ENCODE results near the gene CTNNBL1. TPM values are rescaled to one million over a fixed set of nuclear protein-coding genes. Genes with fewer than 3 reads are reported as not detected.

The CTNNBL1 gene
- total RNA-seq, 1 experiment from 2014 or later, result 64.4 TPM

DNA sequence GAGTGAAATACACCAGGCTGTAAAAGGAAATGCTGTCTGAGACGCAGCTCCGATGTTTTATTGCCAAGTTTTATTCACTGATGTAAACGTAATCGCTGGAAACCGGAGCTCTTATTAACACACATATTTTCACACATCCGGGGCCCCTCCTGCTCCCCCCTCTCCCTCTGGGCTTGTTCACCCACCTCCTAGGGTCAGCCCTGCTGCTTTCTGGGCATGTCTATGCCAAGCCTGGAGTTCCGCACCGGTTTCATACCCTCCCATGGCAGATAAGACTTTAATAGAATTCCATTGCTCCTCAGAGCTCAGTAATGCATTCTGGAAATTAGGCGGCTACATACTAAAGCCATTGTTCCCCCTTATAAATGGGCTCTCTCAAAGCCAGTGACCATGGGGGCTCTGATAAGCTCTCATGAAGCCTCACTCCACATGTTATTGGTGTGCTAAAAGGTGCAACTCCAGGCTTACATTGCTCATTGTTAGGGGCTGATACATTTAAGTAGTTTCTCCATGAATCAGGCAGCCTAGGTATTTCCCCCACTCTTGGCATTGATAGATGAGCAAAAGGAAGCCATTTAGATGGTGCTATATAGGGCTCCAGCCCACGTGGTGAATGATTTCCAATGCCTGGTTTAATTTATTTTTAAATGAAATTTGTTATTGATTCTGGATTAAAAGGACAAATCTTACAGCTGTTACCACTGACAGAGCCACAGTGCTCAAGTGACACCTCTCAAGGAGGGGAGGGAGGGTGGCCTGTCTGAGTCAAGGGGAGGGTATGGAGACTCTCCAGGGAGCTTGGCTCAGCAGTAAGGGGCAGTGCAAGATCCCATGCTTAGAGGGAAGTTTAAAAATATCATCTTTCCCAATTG lies 204.6 kb downstream of the CTNNBL1 start (continued):
- TF ChIP-seq, protein P1, sequence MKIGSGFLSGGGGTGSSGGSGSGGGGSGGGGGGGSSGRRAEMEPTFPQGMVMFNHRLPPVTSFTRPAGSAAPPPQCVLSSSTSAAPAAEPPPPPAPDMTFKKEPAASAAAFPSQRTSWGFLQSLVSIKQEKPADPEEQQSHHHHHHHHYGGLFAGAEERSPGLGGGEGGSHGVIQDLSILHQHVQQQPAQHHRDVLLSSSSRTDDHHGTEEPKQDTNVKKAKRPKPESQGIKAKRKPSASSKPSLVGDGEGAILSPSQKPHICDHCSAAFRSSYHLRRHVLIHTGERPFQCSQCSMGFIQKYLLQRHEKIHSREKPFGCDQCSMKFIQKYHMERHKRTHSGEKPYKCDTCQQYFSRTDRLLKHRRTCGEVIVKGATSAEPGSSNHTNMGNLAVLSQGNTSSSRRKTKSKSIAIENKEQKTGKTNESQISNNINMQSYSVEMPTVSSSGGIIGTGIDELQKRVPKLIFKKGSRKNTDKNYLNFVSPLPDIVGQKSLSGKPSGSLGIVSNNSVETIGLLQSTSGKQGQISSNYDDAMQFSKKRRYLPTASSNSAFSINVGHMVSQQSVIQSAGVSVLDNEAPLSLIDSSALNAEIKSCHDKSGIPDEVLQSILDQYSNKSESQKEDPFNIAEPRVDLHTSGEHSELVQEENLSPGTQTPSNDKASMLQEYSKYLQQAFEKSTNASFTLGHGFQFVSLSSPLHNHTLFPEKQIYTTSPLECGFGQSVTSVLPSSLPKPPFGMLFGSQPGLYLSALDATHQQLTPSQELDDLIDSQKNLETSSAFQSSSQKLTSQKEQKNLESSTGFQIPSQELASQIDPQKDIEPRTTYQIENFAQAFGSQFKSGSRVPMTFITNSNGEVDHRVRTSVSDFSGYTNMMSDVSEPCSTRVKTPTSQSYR (CRISPR knock-in tag; IDR thresholded peaks at IDR 0.05), result no peak
- TF ChIP-seq ZNF263 (CRISPR knock-in tag; IDR thresholded peaks at IDR 0.05; ENCODE audit: low read depth) (no peak), ZNF416 (CRISPR knock-in tag; IDR thresholded peaks at IDR 0.05) (no peak), TEAD4 (CRISPR knock-in tag; IDR thresholded peaks at IDR 0.05) (no peak), GTF2I (CRISPR knock-in tag; conservative IDR thresholded peaks at IDR 0.05) (no peak)
- TF ChIP-seq, protein P2, sequence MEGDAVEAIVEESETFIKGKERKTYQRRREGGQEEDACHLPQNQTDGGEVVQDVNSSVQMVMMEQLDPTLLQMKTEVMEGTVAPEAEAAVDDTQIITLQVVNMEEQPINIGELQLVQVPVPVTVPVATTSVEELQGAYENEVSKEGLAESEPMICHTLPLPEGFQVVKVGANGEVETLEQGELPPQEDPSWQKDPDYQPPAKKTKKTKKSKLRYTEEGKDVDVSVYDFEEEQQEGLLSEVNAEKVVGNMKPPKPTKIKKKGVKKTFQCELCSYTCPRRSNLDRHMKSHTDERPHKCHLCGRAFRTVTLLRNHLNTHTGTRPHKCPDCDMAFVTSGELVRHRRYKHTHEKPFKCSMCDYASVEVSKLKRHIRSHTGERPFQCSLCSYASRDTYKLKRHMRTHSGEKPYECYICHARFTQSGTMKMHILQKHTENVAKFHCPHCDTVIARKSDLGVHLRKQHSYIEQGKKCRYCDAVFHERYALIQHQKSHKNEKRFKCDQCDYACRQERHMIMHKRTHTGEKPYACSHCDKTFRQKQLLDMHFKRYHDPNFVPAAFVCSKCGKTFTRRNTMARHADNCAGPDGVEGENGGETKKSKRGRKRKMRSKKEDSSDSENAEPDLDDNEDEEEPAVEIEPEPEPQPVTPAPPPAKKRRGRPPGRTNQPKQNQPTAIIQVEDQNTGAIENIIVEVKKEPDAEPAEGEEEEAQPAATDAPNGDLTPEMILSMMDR (IDR thresholded peaks at IDR 0.05), result no peak
- TF ChIP-seq, protein P3, sequence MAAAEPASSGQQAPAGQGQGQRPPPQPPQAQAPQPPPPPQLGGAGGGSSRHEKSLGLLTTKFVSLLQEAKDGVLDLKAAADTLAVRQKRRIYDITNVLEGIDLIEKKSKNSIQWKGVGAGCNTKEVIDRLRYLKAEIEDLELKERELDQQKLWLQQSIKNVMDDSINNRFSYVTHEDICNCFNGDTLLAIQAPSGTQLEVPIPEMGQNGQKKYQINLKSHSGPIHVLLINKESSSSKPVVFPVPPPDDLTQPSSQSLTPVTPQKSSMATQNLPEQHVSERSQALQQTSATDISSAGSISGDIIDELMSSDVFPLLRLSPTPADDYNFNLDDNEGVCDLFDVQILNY (CRISPR knock-in tag; IDR thresholded peaks at IDR 0.05), result no peak
- TF ChIP-seq, protein P4, sequence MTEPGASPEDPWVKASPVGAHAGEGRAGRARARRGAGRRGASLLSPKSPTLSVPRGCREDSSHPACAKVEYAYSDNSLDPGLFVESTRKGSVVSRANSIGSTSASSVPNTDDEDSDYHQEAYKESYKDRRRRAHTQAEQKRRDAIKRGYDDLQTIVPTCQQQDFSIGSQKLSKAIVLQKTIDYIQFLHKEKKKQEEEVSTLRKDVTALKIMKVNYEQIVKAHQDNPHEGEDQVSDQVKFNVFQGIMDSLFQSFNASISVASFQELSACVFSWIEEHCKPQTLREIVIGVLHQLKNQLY (CRISPR knock-in tag; IDR thresholded peaks at IDR 0.05), result no peak
- TF ChIP-seq, protein P5, sequence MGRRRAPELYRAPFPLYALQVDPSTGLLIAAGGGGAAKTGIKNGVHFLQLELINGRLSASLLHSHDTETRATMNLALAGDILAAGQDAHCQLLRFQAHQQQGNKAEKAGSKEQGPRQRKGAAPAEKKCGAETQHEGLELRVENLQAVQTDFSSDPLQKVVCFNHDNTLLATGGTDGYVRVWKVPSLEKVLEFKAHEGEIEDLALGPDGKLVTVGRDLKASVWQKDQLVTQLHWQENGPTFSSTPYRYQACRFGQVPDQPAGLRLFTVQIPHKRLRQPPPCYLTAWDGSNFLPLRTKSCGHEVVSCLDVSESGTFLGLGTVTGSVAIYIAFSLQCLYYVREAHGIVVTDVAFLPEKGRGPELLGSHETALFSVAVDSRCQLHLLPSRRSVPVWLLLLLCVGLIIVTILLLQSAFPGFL (CRISPR knock-in tag; IDR thresholded peaks at IDR 0.05; ENCODE audit: borderline replicate concordance), result no peak
- TF ChIP-seq, protein P6, sequence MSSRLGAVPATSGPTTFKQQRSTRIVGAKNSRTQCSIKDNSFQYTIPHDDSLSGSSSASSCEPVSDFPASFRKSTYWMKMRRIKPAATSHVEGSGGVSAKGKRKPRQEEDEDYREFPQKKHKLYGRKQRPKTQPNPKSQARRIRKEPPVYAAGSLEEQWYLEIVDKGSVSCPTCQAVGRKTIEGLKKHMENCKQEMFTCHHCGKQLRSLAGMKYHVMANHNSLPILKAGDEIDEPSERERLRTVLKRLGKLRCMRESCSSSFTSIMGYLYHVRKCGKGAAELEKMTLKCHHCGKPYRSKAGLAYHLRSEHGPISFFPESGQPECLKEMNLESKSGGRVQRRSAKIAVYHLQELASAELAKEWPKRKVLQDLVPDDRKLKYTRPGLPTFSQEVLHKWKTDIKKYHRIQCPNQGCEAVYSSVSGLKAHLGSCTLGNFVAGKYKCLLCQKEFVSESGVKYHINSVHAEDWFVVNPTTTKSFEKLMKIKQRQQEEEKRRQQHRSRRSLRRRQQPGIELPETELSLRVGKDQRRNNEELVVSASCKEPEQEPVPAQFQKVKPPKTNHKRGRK (CRISPR knock-in tag; IDR thresholded peaks at IDR 0.05; ENCODE audit: borderline replicate concordance), result no peak

DNA sequence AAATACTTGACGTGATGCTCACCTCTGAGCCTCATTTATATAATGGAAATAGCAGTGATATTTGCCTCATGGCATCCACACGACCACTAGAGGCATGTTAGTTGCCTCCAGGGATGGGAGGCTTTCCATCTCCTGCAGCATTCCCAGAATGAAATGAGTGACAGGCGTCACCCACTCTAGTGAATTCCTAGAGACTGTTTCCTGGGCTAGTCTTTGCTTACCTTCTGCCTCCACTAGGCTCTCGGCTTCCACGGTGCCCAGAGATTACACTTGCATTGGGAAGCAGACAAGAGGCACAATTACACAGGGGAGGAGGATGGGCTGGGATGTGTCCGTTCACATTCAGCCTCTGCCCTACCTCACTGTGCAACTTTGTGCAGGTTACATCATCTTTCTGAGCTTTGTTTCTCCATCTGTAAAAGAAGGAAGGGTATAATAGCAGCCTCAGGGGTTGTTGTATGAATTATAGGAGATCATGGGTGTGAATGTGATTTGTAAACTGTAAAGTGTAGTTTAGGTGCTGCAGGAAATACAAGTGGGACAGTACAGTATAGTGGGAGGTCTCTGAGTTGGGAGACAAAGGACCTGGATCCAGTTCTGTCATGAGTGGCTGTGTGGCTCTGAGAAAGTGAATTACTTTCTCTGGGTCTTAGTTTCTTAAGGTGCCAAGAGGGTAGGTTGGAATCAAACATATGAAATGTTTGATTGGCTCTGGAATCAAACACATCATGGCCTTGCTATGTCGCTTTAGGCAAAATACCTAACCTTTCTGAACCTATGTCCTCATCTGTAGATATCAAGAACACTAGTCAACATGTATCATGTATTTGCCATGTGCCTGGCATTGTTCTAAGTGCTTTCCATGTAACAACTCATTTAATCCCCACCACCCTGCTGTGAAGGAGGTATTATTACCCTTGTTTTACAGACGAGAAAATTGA lies 205.5 kb downstream of the CTNNBL1 start:
- no peak overlapping the region for H3K4me3 Mint-ChIP-seq
- peaks cover 23% of the 10 kb centered on the region for H3K27me3 Mint-ChIP-seq (ENCODE audit: low read depth)
- H3K27ac Mint-ChIP-seq, result no peak overlapping the region
- ChIA-PET CTCF (interaction anchor here (0.7 to 2.2 kb wide), 2 partner anchors 93 to 335 kb away, joined by 4 to 13 read pairs; no protein-coding TSS in a partner anchor), POLR2A (no interaction called here)
- H3K9me3 Mint-ChIP-seq, result no peaks in the 10 kb centered on the region
- ATAC-seq (no peak), DNase-seq (ENCODE audit: low spot score) (no peak)
- no peaks in the 10 kb centered on the region for H3K36me3 Mint-ChIP-seq
- H3K4me1 Mint-ChIP-seq, result peaks cover 17% of the 10 kb centered on the region
- TF ChIP-seq, protein P7, sequence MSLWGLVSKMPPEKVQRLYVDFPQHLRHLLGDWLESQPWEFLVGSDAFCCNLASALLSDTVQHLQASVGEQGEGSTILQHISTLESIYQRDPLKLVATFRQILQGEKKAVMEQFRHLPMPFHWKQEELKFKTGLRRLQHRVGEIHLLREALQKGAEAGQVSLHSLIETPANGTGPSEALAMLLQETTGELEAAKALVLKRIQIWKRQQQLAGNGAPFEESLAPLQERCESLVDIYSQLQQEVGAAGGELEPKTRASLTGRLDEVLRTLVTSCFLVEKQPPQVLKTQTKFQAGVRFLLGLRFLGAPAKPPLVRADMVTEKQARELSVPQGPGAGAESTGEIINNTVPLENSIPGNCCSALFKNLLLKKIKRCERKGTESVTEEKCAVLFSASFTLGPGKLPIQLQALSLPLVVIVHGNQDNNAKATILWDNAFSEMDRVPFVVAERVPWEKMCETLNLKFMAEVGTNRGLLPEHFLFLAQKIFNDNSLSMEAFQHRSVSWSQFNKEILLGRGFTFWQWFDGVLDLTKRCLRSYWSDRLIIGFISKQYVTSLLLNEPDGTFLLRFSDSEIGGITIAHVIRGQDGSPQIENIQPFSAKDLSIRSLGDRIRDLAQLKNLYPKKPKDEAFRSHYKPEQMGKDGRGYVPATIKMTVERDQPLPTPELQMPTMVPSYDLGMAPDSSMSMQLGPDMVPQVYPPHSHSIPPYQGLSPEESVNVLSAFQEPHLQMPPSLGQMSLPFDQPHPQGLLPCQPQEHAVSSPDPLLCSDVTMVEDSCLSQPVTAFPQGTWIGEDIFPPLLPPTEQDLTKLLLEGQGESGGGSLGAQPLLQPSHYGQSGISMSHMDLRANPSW (CRISPR knock-in tag; conservative IDR thresholded peaks at IDR 0.05; ENCODE audit: low read depth), result no peak
- TF ChIP-seq, protein P8, sequence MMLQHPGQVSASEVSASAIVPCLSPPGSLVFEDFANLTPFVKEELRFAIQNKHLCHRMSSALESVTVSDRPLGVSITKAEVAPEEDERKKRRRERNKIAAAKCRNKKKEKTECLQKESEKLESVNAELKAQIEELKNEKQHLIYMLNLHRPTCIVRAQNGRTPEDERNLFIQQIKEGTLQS (CRISPR knock-in tag; conservative IDR thresholded peaks at IDR 0.05), result no peak
- TF ChIP-seq, protein P5 (CRISPR knock-in tag; IDR thresholded peaks at IDR 0.05; ENCODE audit: borderline replicate concordance), result no peak
- TF ChIP-seq, protein P9, sequence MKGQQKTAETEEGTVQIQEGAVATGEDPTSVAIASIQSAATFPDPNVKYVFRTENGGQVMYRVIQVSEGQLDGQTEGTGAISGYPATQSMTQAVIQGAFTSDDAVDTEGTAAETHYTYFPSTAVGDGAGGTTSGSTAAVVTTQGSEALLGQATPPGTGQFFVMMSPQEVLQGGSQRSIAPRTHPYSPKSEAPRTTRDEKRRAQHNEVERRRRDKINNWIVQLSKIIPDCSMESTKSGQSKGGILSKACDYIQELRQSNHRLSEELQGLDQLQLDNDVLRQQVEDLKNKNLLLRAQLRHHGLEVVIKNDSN (CRISPR knock-in tag; IDR thresholded peaks at IDR 0.05), result no peak
- no peak for TF ChIP-seq KAT7 (CRISPR knock-in tag; IDR thresholded peaks at IDR 0.05; ENCODE audit: borderline replicate concordance)
